GM18499 (cell line): ENCODE data around the gene SRSF2.
"Not testable (repeated sequence)": the region's sequence is repeated elsewhere in the genome, so short reads cannot be mapped to it uniquely, and the experiment has no call there.

ENCODE experiments used
- ATAC-seq: cut with Tn5 transposase; IDR thresholded peaks from one replicate; pipeline ENCODE4 v1.9.1; 2021; ENCODE audit warnings: moderate number of reproducible peaks; ENCODE audit not compliant: insufficient read depth, unreplicated experiment

Gene SRSF2

DNA sequence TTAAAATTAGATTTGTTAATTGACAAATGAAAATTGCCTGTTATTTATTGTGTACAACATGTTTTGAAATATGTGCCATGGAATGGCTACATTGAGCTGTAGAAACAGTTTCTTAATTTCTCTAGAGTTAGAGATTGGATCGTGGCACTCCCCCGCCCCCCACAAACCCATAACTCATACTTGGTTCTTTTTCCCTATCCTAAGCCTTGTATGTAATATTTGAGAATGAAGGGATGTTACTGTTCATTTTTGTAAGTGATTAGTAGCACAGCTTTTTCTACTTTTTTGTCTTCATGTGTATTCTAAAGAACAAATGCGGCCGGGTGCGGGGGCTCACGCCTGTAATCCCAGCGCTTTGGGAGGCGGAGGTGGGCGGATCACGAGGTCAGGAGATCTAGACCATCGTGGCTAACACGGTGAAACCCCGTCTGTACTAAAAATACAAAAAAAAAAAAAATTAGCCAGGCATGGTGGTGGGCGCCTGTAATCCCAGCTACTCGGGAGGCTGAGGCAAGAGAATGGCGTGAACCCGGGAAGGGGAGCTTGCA, 2.5 kb upstream of the SRSF2 start:
- not testable (repeated sequence) for ATAC-seq

DNA sequence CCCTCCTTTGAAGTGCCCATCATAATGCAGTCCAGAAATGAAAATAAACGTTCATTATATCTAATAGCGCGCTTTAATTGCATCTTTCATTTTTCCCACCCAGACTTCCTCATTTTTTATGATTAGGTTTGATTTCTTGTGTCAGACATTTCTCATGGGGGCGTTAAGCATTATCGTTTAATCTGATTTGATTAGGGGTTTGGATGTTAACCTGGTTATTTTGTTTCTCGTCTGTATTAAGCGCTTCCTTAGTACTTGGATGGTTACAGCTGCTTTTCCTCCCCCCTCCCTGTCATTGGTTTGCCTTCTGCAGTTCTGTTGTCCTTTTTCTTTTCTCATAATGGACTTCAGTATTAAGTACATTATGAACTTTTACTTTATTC, 1.3 kb upstream of the SRSF2 start:
- ATAC-seq: no peak

DNA sequence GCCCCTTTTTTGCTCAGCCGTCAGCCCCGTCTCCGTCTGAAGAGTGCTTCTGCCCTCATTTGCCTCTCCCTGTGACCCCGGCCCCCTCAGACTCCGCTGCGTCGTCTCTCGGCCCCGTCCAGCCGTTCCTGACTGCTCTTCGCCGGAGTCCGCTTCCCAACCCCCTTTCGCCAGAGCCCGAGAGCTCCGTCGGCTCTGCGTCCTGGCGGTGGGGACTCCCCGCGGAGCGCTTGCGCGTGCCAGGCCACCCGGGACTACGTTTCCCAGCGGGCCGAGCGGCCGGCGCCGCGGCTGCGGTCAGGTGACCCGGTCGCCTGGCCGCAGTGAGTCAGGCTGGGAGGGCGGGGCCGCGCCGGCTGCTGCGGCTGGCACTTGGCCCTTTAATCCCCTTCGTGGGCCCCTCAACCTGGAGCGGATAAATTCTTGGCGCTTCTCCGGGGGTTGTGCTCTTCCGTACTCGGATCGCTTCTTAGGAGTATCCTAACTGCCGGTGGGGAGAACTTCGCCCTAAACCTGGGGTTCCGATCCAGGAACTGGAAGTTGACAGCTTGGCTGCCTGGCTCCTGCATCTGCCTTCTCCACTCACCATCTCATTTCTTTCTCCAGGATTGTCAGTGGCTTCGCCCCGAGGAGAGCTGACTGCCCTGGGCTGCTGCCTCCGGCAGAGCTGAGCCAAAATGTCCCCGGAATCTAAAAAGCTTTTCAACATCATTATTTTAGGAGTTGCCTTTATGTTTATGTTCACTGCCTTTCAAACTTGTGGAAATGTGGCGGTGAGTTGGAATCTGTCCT, 741 bp upstream of the SRSF2 start, which contains the start of gene MFSD11:
Gene MFSD11 (plus strand): TSS at position 444 of the 792 bp plus-strand sequence. CDS start 234 bp downstream, at position 678.
- peak; percentile 29 for ATAC-seq

DNA sequence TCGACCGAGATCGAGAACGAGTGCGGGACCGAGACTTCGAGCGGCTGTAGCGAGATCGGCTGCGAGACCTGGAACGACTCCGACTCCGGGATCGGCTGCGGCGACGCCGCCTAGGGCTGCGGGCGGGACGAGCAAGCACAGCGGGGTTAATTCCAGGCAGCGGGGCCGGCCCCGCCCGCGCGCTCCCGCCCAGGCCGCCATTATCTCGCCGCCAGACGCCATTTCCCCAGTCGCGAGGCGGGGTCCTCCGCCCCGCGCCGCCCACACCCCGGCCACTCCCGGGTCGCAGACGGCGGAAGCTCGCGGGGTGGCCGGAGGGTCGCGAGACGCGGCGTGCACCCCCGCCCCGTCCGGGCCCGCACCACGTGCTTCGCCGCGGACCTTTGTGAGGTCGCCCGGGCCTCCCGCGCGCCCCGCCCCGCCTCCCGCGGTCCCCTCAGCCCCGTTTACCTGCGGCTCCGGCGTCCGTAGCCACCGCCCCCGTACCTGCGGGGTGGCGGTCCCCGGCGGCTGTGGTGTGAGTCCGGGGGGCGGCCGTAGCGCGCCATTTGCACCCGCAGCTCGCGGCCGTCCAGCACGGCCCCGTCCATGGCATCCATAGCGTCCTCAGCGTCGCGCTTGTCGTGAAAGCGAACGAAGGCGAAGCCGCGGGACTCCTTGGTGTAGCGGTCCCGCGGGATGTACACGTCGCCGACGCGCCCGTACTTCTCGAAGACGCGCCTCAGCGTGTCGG, 616 bp downstream of the SRSF2 start:
- no peak for ATAC-seq

DNA sequence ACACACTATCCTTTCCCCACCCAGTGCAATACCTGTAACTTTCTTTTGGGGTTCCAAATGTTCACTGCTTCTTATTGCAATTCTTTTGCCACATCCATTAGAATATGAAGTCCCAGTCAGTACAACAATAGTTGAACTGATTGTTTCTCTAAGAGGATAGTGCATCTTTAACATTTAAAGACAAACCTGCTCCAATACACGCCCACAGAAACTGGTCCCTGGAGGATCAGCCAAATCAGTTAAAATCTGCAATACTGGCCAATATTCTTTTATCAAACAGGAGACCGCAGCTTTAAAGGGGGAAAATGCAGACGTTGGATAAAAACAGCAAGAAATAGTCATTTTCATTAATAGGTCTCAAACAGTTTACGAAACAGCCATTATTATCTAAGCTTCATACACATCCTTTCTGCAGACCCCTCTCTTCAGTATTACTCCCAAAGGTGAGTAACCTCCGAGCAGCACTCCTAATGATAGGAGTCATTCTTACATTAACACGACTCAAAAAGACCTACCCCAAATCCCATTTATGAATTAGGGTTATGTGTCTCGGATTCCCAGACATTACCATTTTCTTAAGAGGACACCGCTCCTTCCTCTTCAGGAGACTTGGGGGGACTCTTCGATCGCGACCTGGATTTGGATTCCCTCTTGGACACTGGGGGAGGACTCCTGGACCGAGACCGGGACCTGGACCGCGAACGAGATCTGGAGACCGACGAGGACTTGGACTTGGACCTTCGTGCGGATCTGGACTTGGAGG, 1.4 kb downstream of the SRSF2 start:
- no peak for ATAC-seq

DNA sequence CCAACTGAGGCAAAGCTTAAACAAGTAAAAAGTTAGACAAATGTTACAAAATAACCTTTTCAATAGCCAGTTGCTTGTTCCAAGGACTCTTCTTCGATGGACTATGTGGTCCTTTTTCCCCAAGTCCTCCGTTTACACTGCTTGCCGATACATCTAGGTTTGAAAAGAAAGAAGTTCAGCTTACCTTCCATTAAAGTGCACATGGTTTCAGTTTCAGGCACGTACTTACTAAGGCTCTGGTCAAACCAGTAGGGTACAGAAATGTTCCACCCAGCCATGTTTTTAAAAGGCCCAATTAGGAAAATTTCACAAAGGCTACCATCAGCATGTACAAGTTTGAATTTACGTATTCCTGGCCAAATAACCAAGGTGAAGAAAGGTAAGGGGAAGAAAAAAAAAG, 2.1 kb downstream of the SRSF2 start:
- ATAC-seq: no peak

DNA sequence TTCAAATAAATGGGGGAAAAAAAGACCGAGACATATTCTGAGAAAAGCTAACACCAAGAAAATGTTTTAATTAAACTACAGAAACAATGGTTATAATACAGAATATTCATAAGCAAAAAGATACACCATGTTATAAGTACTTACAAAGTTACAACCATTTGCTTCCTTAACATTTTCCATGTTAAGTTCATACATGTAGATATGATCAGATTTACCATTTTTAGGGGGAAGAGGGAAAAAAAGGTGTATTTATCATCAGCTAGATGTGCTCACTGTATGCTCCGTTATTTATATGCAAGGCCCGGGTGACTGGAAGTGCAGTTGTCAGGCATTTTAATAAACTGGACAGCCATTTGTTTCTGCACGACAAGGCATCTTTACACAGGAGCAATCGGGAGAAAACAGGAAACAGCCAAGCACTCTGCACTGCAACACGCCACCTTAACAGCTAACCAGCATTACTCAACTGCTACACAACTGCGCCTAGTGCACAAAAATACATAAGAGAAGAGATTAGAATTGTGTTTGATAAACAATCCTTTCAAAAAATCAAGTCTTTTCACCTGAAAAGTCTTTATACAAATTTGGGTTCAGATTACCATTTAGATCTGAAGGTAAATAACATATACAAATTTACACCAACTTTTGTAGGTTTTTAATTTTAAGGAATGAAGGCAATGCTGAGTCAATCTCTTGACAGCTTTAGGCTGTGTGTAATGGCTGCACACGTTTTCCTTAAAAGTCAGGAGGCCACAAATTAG, 2.9 kb downstream of the SRSF2 start:
- no peak for ATAC-seq

DNA sequence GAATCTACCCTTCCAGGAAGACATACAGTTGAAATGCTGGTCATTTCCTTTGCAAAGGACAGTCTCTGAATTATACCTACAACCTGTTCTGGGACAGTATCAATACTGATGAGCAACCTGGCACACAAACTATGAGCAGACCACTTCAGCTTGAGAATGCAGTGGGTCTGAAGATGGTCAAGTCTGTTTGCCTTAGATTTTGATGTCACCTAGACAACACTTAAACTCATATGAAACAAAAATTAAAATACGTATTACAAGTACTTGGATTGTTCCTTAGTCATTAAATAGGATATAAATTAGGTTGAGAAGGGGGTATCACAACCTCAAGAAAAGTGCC, 3.5 kb downstream of the SRSF2 start:
- no peak for ATAC-seq

DNA sequence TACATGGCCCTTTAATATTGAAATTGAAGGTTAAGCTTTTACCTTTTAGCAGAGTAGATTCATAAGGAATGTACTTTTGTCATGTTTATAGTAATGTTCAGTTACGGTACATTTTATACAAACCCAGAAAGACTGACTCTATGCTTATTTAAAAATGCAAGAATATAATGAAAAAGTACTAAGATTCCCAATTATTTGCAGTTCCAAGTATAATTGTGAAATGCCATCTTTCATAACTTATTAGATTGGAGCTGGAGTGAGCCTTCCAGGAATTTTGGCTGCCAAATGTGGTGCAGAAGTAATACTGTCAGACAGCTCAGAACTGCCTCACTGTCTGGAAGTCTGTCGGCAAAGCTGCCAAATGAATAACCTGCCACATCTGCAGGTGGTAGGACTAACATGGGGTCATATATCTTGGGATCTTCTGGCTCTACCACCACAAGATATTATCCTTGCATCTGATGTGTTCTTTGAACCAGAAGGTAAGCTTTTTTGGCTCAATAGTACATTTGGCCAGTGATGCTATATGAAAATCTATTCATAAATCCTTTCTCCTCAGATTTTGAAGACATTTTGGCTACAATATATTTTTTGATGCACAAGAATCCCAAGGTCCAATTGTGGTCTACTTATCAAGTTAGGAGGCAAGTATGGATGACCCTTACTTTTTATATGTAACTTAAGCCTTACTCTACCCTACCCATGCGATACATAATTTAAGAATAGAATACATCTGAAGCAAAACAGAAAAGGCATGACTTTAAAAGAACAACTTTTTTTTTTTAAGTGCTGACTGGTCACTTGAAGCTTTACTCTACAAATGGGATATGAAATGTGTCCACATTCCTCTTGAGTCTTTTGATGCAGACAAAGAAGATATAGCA, 4.2 kb downstream of the SRSF2 start:
- ATAC-seq: no peak

DNA sequence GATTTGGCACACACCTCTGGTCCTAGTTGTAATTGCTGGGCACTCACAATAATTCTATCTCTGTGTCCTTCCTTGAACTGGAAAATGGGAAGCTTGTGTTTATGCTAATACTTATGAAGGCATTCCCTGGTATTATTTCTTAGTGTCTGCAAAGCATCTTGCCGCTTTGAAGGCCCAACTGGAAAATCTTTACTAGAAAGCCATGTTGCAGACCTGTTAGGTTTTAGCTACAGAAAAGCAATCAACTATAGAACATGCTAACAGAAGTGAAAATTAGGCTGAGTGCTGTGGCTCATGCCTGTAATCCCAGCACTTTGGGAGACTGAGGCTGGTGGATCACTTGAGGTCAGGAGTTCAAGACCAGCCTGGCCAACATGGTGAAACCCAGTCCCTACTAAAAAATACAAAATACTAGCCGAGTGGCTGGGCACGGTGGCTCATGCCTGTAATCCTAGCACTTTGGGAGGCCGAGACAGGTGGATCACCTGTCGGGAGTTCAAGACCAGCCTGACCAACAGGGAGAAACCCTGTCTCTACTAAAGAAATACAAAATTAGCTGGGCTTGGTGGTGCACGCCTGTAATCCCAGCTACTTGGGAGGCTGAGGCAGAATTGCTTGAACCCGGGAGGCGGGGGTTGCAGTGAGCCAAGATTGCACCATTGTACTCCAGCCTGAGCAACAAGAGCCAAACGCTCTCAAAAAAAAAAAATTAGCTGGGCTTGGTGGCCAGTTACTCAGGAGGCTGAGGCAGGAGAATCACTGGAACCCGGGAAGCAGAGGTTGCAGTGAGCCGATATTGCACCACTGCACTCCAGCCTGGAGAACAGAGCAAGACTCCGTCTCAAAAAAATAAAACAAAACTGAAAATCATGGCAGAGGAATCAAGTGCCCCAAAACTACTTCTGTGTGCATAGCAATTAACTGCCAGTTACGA, 5.1 kb downstream of the SRSF2 start:
- not testable (repeated sequence) for ATAC-seq

DNA sequence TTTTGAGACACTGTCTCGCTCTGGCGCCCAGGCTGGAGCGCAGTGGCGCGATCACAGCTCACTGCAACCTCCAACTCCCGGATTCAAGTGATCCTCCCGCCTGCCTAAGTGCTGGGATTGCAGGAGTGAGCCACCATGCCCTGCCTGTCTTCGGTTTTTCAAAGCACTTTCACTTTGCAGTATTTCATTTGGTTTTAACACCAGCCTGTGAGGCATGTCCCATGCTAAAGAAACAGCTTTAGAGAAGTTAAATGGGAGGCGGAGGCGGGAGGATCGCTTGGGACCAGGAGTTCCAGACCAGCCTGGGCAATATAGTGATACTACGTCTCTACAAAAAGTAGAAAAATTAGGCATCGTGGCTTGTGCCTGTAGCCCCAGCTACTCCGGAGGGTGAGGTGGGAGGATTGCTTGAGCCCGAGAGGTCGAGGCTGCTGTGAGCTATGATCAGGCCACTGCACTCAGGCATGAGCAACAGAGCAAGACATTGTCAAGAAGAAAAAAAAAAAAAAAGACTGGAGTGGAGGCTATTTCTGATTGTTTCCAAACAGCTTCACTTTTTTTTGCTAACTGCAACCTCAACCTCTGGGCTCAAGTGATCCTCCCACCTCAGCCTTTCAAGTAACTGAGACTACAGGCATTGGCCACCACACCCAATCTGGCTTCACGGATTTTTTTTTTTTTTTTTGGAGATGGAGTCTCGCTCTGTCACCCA, 9.2 kb downstream of the SRSF2 start:
- ATAC-seq: no peak

DNA sequence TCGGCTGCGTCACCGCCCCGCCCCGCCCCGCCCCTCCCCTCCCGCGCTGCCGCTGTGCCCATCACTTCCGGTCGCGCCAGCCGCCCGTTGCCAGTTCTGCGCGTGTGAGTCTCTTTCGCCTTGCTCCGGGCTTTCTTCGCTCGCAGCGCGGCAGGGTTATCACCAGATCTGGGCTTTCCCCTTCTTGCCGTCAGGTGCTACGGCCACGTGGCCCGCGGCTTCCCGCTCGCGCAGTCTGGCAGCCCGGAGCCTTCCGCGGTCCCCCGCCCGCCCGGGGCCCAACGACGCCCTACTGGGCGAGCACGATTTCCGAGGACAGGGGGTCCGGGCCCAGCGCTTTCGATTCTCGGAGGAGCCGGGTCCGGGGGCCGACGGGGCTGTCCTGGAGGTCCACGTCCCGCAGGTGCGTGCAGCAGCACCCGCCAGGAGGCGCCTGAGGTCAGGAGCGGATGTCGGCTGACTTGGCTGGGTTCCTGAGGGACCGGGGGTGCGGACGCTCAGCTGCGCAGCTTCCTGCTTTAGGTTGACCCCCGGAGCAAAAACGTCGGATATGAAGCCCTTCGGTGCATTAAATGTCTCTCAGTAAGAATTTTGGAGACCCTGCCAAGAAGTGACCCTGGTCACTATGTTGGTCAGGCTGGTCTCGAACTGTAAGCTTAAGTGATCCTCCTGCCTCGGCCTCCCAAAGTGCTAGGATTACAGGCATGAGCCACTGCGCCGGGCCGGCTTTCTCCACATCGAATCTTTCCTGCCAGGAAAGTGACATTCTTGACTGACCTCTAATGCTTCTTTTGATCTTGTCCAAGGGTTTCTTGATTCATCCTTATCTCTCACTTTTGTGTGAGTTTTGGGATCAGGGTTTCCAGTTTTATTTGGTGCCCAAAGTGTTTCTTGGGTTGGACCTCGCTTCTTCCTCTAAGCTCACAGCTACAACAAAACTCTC, 10.1 kb downstream of the SRSF2 start, which contains the start of gene METTL23:
Gene METTL23 (plus strand): TSS at position 64 of the 943 bp plus-strand sequence. CDS start 2,872 bp downstream, outside the sequence.
- peak; percentile 34 for ATAC-seq

DNA sequence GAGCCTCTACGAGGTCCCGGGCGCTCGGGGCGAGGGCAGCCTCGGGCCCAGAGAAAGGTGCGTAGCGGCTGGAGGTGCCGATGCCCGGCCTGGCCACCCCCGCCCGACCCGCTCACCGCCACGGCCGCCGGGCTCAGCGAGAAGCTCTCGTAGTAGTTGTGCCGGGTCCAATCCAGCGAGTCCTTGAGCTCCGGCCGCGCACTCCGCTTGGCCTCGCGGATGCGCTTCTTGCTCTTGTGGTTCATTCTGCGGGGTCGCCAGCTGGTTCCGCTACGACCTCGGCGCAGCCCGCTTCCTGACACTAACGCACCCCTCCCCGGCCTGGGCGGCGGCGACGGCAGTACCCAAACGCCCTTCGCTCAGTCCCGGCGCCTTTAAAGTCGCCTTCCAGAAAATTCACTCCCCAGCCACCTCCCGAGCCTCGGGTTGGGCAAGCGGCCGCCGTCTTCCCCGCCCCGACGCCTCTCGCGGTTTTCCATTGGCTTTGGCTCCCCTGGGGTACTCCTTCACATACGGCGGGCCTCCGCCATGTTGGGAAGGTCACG, 10.8 kb downstream of the SRSF2 start, which contains the start of gene JMJD6:
Gene JMJD6 (minus strand): TSS at position 376 of the 545 bp plus-strand sequence. CDS start 131 bp downstream, at position 245.
- ATAC-seq: peak; percentile 48

DNA sequence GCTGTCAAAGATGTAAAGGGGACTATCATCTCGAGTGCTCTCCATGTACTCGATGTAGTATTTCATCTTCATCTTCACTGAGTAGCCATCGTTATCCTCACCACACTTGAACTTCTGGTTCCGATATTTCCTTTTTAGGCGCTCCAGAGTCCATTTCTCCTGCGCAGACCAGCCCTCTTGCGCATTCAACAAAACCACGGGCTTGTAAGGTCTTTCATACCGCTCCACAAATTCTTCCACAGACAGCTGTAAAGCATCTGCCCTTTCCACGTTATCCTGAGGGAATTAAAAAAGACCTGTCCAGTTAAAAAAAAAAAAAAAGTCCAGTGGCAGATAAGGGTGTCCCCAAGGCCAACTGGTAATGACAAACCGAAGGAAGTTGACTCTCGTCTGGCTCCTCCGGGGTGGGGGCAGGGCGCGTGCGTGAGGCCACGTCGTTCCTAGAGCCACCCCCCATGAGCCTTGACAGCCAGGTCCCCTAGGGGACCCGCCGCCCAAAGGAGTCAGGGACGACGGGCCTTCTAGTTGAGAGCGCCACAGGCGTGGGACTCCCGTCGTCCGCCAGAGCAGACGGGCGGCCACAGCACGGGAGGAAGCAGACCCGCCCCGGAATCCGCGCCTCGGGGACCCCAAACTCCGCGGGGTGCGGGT, 11.4 kb downstream of the SRSF2 start:
- ATAC-seq: peak; percentile 8

DNA sequence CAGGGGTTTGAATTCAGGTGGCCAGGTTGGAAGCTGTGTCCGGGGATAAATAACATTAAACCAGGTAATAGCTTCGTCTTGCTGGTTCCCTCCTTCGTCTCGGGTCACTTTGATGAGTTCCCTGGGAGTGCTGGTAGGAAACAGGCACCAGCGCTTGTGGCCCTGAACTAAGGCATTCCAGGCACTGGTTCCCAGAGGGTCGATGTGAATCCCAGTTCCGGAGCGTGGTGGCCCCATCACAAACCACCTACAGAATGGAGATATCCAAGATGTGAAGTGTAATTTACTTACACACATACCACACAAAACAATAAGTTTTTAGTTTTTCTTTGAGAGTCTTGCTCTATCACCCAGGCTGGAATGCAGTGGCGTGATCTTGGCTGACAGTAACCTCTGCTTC, 13.3 kb downstream of the SRSF2 start:
- no peak for ATAC-seq
